HepG2 (cell line): ENCODE results near the gene SLC2A10. TPM values are rescaled to one million over a fixed set of nuclear protein-coding genes. Genes with fewer than 3 reads are reported as not detected.
A peak's percentile ranks its signal among the peaks of the same experiment; 100 is the strongest.

Experiments used
- AHR ChIP-seq: IDR thresholded peaks from 2 replicates; pipeline ENCODE4 v1.6.1; 2018; ENCODE audit warnings: missing genetic modification reagents, missing compliant biosample characterization
- ELF4 ChIP-seq: sonication (generic); formaldehyde crosslinking; IDR thresholded peaks from 2 replicates; pipeline ENCODE4 v1.5.0; 2020; ENCODE audit warnings: missing genetic modification reagents, mild to moderate bottlenecking, moderate library complexity, borderline replicate concordance
- FOXK2 ChIP-seq: fragments of 450-650 bp; IDR thresholded peaks from 2 replicates; pipeline ENCODE4 v1.6.1; 2016
- GATA4 ChIP-seq: sonication (generic); IDR thresholded peaks from 2 replicates; pipeline ENCODE4 v1.6.1; 2016; ENCODE audit warnings: antibody characterized with exemption, low read depth, borderline replicate concordance
- HES4 ChIP-seq: sonication (generic); formaldehyde crosslinking; IDR thresholded peaks from 2 replicates; pipeline ENCODE4 v1.9.0; 2021; ENCODE audit warnings: mild to moderate bottlenecking, missing genetic modification reagents, borderline replicate concordance
- IRX3 ChIP-seq: sonication (generic); formaldehyde crosslinking; IDR thresholded peaks from 2 replicates; pipeline ENCODE4 v1.8.1; 2023; ENCODE audit warnings: mild to moderate bottlenecking, low read depth, missing genetic modification reagents, borderline replicate concordance
- KLF6 ChIP-seq: IDR thresholded peaks from 2 replicates; pipeline ENCODE4 v1.8.0; 2016; ENCODE audit warnings: missing biosample characterization, missing genetic modification reagents
- MAFF ChIP-seq: IDR thresholded peaks from 2 replicates; pipeline ENCODE4 v1.6.1; 2011; ENCODE audit warnings: low read depth, low read length, improper control_type of control experiment
- MAFG ChIP-seq: sonication (generic); formaldehyde crosslinking; IDR thresholded peaks from 2 replicates; pipeline ENCODE4 v1.5.1; 2020; ENCODE audit warnings: mild to moderate bottlenecking, missing genetic modification reagents
- NCOA2 ChIP-seq: sonication (generic); formaldehyde crosslinking; IDR thresholded peaks from 2 replicates; pipeline ENCODE4 v1.8.0; 2022; ENCODE audit warnings: inconsistent platforms
- NFKBIZ ChIP-seq: IDR thresholded peaks from 2 replicates; pipeline ENCODE4 v1.6.1; 2018; ENCODE audit warnings: missing genetic modification reagents, missing compliant biosample characterization
- PTBP1 ChIP-seq: fragments of 200-400 bp; formaldehyde crosslinking; IDR thresholded peaks from 2 replicates; pipeline ENCODE4 v1.6.1; 2018; ENCODE audit warnings: low read length, low read depth; ENCODE audit not compliant: poor library complexity, severe bottlenecking
- THAP11 ChIP-seq: IDR thresholded peaks from 2 replicates; pipeline ENCODE4 v1.6.1; 2016; ENCODE audit warnings: missing biosample characterization, missing genetic modification reagents
- YEATS4 ChIP-seq: sonication (generic); formaldehyde crosslinking; IDR thresholded peaks from 2 replicates; pipeline ENCODE4 v1.4.0; 2020; ENCODE audit warnings: missing genetic modification reagents, borderline replicate concordance
- ZBTB8A ChIP-seq: sonication (generic); formaldehyde crosslinking; IDR thresholded peaks from 2 replicates; pipeline ENCODE4 v1.4.0; 2020; ENCODE audit warnings: mild to moderate bottlenecking, low read depth, missing genetic modification reagents, borderline replicate concordance
- ZFP36 ChIP-seq: fragments of 150-350 bp; IDR thresholded peaks from 2 replicates; pipeline ENCODE4 v1.6.1; 2018; ENCODE audit warnings: borderline replicate concordance, low read length, low read depth; ENCODE audit not compliant: partially characterized antibody
- ZNF564 ChIP-seq: sonication (generic); formaldehyde crosslinking; IDR thresholded peaks from 2 replicates; pipeline ENCODE4 v1.8.1; 2023; ENCODE audit warnings: mild to moderate bottlenecking, missing genetic modification reagents
- ZNF607 ChIP-seq: sonication (generic); formaldehyde crosslinking; IDR thresholded peaks from 2 replicates; pipeline ENCODE4 v1.5.1; 2020; ENCODE audit warnings: missing genetic modification reagents, mild to moderate bottlenecking, borderline replicate concordance
- polyA plus RNA-seq, 8 experiments: library from polyadenylated mRNA; depleted of rRNA in 3 of 8; stranded (reverse) in 7 of 8; unstranded in 1 of 8; fragments of >200 nt; fragmentation: Illumina TruSeq in 4 of 8; extraction: Trizol in 4 of 8; gene quantifications; 2 replicates each; pipeline versions ENCODE4 v1.2.1 to v1.2.3, GENCODE V29; 2011 to 2016; ENCODE audit warnings: low read depth in 4 of 8, missing spikeins in 1 of 8, mixed read lengths in 1 of 8; ENCODE audit not compliant: insufficient read depth in 1 of 8
- total RNA-seq, 5 experiments: library from RNA; depleted of rRNA; stranded (reverse); fragments of >200 nt; fragmentation: Illumina TruSeq; extraction: Trizol; gene quantifications; 2 replicates each; pipeline ENCODE4 v1.2.3, GENCODE V29; 2016; ENCODE audit warnings: low read depth in 1 of 5
- TF ChIP-seq, protein P1 (sequence below): sonication (generic); formaldehyde crosslinking; IDR thresholded peaks from 2 replicates; pipeline ENCODE4 v1.5.0; 2020; ENCODE audit warnings: missing genetic modification reagents, mild to moderate bottlenecking, borderline replicate concordance
- TF ChIP-seq, protein P2 (sequence below): sonication (generic); formaldehyde crosslinking; IDR thresholded peaks from 2 replicates; pipeline ENCODE4 v1.4.0; 2020; ENCODE audit warnings: mild to moderate bottlenecking, missing genetic modification reagents, borderline replicate concordance
- TF ChIP-seq, protein P3 (sequence below): IDR thresholded peaks from 2 replicates; pipeline ENCODE4 v1.6.1; 2012; ENCODE audit warnings: low read depth, low read length, improper control_type of control experiment
- TF ChIP-seq, protein P4 (sequence below): sonication (generic); formaldehyde crosslinking; IDR thresholded peaks from 2 replicates; pipeline ENCODE4 v1.9.0; 2022; ENCODE audit warnings: missing genetic modification reagents, mild to moderate bottlenecking, borderline replicate concordance

Gene SLC2A10
- total and polyA plus RNA-seq, 2 of the 13 experiments (the other 11 are each of a cell fraction or from before 2014, with no cell fraction given), result 16.0 to 18.4 TPM

DNA sequence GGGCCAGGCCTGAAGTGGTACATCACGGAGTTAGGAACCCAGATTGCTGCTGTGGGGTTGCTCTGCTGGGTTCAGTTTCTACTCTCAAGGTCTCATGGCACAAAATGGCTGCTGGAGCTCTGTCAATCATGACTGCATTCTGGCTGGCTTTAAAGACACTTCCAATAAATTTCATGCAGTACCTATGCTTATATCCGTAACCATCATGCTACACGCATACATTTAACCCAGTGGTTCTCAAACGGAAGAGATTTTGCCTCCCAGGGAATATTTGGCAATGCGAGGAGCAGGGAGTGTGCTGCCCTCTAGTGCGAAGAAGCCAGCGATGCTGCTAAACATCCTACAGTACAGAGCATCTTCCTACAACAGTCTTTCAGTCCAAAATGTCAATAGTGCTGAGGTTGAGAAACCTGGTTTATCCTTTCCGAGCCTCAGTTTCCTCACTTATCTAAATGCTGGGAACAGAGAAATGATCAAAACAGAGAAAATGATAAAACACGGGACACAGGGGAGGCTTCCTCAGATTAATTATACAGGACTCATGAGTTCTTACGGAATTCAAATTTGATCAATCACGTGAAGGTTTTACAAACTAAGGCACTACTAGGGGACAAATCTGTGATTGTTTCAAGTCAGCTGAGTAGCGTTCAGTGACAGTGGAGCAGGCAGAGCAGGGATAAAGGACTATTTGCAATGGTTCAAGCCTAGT lies 9.6 kb upstream of the SLC2A10 start (continued):
- TF ChIP-seq MAFF (no peak), ZBTB8A (CRISPR knock-in tag) (no peak), MAFG (CRISPR knock-in tag) (no peak), YEATS4 (0 out of 2 replicates have a peak, but pooled peaks have one; percentile 7), NFKBIZ (no peak; the same call in 1 of the 2 replicates), ELF4 (CRISPR knock-in tag) (no peak), IRX3 (CRISPR knock-in tag) (no peak), AHR (CRISPR knock-in tag) (no peak), PTBP1 (no peak), HES4 (CRISPR knock-in tag) (no peak), NCOA2 (CRISPR knock-in tag) (no peak), KLF6 (CRISPR knock-in tag) (no peak), ZFP36 (no peak), FOXK2 (no peak), GATA4 (0 out of 2 replicates have a peak, but pooled peaks have one; percentile 28), ZNF607 (CRISPR knock-in tag) (no peak), ZNF564 (CRISPR knock-in tag) (no peak), THAP11 (CRISPR knock-in tag) (peak; percentile 65)
- TF ChIP-seq, protein P1, sequence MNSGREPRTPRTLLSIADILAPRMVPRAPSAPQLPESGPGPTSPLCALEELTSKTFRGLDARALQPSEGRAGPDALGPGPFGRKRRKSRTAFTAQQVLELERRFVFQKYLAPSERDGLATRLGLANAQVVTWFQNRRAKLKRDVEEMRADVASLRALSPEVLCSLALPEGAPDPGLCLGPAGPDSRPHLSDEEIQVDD, result no peak
- TF ChIP-seq, protein P2, sequence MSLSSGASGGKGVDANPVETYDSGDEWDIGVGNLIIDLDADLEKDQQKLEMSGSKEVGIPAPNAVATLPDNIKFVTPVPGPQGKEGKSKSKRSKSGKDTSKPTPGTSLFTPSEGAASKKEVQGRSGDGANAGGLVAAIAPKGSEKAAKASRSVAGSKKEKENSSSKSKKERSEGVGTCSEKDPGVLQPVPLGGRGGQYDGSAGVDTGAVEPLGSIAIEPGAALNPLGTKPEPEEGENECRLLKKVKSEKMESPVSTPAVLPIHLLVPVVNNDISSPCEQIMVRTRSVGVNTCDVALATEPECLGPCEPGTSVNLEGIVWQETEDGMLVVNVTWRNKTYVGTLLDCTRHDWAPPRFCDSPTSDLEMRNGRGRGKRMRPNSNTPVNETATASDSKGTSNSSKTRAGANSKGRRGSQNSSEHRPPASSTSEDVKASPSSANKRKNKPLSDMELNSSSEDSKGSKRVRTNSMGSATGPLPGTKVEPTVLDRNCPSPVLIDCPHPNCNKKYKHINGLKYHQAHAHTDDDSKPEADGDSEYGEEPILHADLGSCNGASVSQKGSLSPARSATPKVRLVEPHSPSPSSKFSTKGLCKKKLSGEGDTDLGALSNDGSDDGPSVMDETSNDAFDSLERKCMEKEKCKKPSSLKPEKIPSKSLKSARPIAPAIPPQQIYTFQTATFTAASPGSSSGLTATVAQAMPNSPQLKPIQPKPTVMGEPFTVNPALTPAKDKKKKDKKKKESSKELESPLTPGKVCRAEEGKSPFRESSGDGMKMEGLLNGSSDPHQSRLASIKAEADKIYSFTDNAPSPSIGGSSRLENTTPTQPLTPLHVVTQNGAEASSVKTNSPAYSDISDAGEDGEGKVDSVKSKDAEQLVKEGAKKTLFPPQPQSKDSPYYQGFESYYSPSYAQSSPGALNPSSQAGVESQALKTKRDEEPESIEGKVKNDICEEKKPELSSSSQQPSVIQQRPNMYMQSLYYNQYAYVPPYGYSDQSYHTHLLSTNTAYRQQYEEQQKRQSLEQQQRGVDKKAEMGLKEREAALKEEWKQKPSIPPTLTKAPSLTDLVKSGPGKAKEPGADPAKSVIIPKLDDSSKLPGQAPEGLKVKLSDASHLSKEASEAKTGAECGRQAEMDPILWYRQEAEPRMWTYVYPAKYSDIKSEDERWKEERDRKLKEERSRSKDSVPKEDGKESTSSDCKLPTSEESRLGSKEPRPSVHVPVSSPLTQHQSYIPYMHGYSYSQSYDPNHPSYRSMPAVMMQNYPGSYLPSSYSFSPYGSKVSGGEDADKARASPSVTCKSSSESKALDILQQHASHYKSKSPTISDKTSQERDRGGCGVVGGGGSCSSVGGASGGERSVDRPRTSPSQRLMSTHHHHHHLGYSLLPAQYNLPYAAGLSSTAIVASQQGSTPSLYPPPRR (CRISPR knock-in tag), result no peak
- TF ChIP-seq, protein P3, sequence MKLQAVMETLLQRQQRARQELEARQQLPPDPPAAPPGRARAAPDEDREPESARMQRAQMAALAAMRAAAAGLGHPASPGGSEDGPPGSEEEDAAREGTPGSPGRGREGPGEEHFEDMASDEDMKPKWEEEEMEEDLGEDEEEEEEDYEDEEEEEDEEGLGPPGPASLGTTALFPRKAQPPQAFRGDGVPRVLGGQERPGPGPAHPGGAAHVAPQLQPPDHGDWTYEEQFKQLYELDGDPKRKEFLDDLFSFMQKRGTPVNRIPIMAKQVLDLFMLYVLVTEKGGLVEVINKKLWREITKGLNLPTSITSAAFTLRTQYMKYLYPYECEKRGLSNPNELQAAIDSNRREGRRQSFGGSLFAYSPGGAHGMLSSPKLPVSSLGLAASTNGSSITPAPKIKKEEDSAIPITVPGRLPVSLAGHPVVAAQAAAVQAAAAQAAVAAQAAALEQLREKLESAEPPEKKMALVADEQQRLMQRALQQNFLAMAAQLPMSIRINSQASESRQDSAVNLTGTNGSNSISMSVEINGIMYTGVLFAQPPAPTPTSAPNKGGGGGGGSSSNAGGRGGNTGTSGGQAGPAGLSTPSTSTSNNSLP, result no peak
- TF ChIP-seq, protein P4, sequence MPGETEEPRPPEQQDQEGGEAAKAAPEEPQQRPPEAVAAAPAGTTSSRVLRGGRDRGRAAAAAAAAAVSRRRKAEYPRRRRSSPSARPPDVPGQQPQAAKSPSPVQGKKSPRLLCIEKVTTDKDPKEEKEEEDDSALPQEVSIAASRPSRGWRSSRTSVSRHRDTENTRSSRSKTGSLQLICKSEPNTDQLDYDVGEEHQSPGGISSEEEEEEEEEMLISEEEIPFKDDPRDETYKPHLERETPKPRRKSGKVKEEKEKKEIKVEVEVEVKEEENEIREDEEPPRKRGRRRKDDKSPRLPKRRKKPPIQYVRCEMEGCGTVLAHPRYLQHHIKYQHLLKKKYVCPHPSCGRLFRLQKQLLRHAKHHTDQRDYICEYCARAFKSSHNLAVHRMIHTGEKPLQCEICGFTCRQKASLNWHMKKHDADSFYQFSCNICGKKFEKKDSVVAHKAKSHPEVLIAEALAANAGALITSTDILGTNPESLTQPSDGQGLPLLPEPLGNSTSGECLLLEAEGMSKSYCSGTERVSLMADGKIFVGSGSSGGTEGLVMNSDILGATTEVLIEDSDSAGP (CRISPR knock-in tag), result no peak
